GM19328 (cell line): Measurements from ENCODE around the gene SS18.

Experiments used
- ATAC-seq: cut with Tn5 transposase; IDR thresholded peaks from one replicate; pipeline ENCODE4 v1.9.1; 2021; ENCODE audit warnings: mild to moderate bottlenecking, moderate library complexity; ENCODE audit not compliant: unreplicated experiment

The SS18 gene

DNA sequence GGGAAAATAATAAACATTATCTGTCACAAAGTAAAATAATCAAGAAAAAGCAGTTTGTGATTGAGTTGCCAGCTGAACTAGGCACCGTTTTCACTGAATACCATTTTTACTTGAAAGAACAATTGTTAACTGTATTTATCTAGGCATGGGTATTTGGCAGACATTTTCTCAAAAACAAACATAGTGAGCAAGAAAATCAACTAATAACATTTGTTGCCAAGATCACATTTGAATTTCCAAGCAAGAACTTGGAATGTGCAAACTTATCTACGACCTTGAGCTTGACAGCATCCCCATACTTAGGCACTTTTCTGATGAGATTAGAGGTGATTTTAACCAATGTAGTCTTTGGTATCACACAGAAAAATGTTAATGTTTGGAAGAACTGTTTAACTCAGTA is 16.7 kb downstream of the SS18 start:
- no peak for ATAC-seq

DNA sequence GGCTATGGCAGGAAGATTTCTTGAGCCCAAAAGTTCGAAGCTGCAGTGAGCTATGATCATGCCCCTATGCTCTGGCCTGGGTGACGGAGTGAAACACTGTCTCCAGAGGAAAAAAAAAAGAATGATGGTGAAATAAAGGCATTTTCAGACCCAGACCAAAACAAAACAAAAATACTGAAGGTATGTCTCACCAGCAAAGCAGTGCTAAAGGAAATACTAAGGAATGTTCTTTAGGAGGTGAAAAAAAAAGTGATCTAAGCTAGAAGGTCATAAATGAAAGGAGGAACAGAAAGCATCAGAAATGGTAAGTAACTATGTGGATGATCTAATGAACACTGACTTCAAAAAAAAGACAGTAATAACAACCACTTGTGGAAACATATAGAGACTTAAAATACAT is 18.7 kb downstream of the SS18 start:
- no peak for ATAC-seq

DNA sequence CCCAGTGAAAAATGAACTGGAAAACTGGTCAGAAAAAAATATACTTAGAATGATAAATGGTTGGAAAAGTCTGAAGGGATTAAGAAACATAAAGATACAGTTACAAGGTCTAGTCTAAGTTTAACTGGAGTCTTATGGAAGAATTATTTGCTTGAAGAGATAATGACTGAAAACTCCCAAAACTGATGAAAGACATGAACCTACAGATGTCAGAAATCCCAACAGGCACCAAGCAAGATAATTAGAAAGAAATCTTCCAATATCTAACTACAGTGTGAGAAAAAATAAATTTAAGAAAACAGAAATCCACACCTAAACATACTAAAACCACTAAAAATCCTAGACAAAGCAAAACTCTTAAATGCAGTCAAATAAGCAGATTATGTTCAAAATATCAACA is 19.4 kb downstream of the SS18 start:
- ATAC-seq, result no peak

DNA sequence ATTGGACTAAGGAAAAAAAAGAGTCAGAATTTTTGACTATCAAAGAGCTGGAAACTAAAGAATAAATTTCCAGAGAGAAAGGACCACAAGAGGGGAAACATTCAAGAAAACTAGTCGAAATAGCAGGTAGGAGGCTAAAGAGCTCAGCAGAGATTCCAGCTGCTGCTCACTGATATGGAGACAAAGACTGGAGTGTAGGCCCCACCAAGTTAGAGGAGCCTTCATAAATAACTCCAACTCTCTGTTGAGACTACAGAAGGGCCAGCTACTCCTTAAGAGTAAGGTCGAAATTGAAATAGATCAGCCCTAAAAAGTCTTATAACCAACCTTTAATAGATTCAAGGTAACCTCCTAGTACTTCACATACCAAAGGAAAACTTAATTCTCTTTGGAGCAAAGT is 31.1 kb downstream of the SS18 start:
- no peak for ATAC-seq

DNA sequence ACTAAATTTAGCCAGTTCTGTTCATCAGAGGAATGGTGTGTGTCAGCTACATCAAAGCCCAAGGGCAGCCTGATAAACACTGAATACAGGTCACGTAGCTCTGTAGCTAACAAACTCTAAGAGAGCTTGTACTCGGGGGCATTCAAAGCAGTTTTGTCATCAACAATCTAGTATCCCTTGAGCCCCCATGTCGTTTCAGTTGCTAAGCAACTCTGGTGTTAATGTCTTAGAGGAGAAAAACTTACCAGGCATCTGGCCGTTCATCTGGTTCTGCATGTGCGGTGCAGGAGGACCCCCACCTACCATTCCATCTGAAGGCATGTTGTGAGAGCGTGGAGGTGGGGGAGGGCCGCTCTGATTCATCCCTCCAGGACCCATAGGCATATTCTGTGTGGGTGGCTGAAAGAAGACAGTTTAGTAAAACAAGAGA is 33.1 kb downstream of the SS18 start:
- no peak for ATAC-seq

DNA sequence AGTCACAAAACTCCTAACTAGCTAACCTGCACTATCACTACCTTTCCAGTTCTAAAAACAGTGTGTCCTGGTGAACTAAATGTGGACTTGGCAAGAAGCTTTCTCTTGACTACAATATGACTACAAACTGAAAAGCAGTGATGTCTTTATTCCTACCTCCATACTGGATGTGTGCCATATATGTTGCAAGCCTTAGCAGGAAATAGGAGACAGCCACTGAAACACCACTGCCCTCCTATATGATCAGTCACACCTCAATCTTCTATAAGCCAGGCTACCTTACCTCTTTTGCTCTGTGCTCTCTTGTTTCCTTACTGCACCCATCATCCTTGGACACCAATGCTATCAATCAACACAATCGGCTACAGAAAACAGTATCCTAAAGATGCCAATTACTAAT is 34.1 kb downstream of the SS18 start:
- ATAC-seq, result no peak

GRCh38 chr18:26052505-26052904 is 37.9 kb downstream of the SS18 start:
- ATAC-seq, result no peak

- ATAC-seq, result no peak
Measured at GRCh38 chr18:26051843-26052242, 38.6 kb downstream of the SS18 start.

DNA sequence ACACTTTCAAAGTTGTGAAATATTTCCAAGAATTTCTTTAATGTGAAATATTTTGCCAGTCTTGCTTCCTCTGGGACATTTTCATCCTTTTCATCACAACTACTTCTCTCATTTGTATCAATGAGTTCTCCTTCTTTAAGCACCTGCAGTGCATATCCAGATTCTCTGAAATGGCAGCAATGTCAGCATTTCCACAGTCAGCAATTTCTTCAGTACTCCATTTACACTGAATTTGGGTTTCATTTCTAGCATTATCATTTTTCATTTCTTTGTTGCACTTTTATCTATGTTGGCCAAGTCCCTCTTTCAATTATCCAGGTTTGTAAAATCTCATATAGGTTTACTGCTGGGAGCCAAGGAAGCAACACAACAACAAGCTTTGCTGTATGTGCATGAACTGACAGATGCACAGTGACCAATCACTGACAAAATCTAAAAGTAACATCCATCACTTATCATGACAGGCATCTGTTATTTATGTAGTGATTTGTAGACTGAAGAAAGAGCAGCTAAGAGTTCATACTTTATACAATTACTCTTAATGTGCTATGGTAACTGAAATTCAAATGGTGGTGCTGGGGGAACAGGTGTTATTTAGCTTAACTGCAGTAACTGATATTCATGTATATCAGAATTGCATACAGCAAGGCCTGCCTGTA is 43.9 kb downstream of the SS18 start:
- no peak for ATAC-seq

DNA sequence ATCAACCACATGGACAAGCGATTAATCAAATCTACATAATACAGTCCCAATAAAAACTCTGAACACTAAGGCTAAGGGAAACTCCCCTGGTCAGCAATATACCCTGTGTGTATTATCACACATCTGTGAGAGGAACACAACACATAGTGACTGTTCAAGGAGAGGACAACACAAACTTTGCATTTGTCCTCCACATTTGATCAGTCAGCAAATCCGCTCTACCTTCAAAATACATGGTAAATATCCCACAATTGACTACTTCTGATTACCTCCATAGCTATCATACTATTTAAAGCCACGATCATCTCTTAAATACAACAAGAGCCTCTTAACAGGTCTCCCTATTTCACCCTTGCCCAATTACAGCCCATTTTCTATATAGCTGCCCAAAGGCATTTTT is 45.6 kb downstream of the SS18 start:
- ATAC-seq, result no peak

DNA sequence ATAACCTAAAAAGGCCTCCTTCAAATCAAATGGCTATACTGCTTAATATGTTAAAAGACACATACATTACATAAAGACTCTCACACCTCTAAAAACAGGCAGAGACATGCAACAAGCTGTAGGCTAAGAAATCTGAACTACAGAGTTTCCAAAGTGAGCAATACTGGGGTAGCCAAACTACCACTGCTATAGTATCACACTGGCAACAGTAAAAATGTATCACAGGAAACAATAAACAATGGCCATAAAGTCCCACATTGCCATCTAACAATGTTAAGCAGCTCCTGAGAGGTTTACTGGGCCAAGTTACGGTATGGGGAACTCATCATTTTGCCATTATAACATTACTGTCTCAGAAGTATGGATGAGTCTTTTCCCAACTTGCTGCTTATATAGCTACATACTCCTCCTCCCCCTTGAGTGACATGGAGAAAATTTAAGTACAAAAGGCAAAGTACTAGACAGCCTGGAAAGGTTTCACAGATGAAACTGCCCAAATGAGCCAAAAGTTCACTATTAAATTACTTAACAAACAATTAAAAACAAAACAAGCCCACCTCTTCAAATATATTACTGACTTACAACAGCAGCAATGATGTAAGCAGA is 50.3 kb downstream of the SS18 start:
- ATAC-seq, result no peak

DNA sequence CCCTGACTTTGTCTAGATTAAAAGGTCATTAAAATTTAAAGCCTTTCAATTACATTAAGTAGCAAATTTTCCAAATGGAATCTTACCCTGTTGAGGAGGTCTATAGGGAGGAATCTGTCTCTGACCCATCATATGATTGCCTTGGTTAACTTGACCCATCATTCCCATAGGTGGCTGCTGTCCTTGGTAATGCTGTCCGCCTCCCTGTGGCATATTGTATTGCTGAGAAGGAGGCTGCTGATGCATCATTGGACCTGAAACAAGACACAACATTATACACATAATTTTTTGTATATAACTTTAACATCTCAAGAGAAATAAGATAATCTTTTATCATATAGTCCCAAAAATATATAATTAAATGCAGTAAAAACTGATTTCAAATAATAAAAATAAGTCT is 51.2 kb downstream of the SS18 start:
- no peak for ATAC-seq

DNA sequence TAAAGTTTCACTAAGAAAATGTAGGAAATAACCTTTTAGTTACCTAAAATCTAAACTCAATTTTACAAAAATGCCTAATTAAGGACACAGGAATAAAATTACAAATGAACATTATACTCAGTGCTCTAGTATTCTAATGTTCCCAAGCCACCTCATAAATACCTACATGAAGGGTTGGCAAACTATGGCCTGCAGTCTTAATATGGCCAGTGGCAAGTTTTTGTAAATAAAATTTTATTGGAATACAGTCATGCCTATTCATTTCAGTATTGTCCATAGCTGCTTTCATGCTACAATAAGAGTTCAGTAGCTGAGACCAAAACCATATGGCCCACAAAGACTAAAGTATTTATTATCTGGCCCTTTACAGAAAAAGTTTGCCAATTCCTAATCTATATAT is 53.8 kb downstream of the SS18 start:
- ATAC-seq, result no peak

DNA sequence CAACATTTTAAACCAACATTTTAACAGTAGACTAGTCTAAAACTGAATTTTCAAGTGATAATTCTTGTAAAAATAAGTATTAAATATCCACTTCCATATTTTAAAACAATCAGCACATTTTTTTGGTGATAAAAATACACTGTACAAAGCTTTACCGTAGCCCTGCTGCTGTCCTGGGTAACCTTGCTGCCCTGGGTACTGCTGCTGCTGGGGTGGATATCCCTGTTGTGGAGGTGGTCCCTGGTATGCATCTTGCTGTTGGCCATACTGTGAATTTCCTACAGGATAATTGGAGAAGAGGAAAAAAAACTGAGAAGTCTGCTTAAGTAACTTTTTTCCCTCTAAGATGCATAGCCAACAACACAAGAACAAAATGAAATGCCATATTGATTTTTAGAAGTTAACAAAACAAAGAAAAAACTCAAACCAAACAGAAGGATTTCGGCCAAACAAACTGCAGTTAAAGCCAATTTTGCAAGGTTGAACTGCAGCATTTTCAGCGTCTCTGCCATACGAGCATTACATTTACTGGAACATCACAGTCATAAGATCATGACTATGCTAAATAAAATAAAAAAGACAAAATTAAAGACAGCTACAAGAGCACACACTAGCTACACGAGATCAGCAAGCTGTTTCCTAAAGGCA is 55.4 kb downstream of the SS18 start:
- ATAC-seq, result no peak

DNA sequence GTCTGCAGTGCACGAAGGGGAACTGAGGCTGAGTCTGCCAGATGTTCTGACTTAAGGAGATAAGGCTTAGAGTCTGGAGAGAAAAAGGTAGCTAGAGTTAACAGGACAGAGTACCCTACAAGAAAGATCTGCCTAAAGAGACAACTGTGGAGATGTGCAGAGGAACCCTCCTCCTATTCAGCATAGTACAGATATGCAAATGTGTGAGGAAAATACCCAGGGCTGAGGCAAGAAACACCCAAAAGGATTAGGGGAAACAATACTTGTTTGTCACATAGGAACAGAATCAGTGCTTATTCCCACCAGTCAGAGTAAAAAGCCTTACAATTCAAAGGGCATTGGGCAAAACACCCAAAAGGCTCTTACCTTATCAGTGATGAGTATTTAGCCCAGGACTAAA is 67.8 kb downstream of the SS18 start:
- no peak for ATAC-seq

DNA sequence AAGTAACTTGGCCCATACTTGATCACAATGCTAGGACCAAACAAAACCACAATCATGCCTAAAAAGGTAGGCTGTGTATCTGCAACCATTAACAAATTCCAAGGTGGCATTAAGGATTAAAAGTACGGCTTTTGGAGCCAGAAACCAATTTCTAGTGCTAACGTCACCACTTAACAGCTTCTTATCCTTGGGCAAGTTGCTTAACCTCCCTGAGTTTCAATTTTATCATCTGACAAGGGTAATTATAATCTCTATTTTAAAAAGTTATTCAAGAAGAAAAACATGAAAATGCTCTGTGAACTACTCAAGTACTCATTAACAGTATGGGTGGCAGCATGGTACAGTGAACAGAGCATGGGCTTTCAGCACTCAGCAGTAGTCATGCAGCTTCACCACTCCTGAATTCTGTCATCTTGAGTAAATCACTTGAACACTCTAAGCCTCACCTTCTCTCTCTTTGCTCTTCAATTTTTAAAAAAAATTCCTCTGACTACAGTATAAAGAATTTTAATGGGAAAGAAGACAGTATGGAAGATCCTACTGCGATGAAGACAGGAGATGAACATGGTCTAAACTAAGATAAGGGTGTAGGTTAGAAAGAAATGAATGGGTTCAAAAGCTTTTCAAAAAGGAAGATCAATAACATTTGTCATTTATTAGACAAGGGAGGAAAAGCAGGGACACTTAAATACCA is 69.2 kb downstream of the SS18 start:
- ATAC-seq, result no peak

- ATAC-seq, result no peak
Measured at GRCh38 chr18:26017929-26018328, 72.5 kb downstream of the SS18 start.

DNA sequence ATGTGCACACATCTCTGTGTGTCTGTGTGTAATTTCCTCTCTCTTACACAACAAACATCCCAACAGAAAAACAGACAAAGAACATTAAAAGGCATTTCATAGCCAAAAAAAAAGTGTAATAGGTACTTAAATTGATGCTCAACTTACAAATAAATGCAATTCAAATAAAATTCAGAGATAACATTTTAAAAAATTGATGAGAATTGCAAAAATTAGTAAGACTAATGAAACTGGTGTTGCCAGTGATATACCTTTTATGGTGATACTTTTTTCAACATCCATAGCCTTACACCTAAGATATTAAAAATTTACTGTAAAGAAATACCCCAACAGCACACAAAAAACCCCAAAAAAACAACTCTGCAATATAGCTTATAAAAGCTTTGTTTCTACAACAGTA is 76.0 kb downstream of the SS18 start:
- ATAC-seq, result no peak

DNA sequence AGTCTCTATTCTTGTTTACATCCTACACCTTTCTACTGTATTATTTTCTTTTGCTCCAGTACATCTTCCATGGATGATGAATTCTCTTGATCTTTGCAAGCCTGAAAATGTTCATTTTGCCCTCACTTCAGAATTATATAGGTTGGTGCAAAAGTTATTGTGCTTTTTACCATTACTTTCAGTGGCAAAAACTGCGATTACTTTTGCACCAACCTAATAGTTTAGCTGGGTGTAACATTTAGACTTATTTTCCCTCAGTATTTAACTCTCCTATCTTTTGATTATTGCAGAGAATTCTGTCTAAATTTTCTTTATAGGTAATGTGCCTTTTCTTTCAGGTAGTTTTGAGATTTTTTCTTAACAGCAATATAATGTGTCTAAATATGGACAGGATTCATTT is 81.8 kb downstream of the SS18 start:
- ATAC-seq, result no peak

GRCh38 chr18:26008096-26008495 is 82.3 kb downstream of the SS18 start:
- no peak for ATAC-seq

- no peak for ATAC-seq
Measured at GRCh38 chr18:26005950-26006349, 84.5 kb downstream of the SS18 start.

GRCh38 chr18:26004832-26005231 is 85.6 kb downstream of the SS18 start:
- no peak for ATAC-seq
